Muscle layer of duodenum (tissue), 2 donors: ENCODE data around the gene HAUS5.
"Not testable (repeated sequence)": the region's sequence is repeated elsewhere in the genome, so short reads cannot be mapped to it uniquely, and the experiment has no call there.

Experiments
- H3K27ac ChIP-seq: one replicate; pipeline ENCODE4 v1.7.0; 2013; ENCODE audit warnings: mild to moderate bottlenecking, low read length
- H3K27me3 ChIP-seq: one replicate; pipeline ENCODE4 v1.7.0; 2013; ENCODE audit warnings: low read depth, mild to moderate bottlenecking, control low read depth, low read length
- H3K36me3 ChIP-seq, 2 donors: one replicate each; pipeline ENCODE4 v1.7.0; 2013; ENCODE audit warnings: low read length in 2 of 2, control low read depth in 1 of 2, mild to moderate bottlenecking in 1 of 2; ENCODE audit not compliant: insufficient read depth in 2 of 2, control insufficient read depth in 1 of 2
- H3K4me1 ChIP-seq, 2 donors: one replicate each; pipeline ENCODE4 v1.7.0; 2013; ENCODE audit warnings: low read length in 2 of 2, mild to moderate bottlenecking in 2 of 2, control low read depth in 1 of 2, moderate library complexity in 1 of 2; ENCODE audit not compliant: insufficient read depth in 2 of 2, control insufficient read depth in 1 of 2
- H3K4me3 ChIP-seq, 2 donors: one replicate each; pipeline ENCODE4 v1.7.0; 2013; ENCODE audit warnings: low read length in 2 of 2, low read depth in 1 of 2, mild to moderate bottlenecking in 1 of 2
- H3K9me3 ChIP-seq, 2 donors: one replicate each; pipeline ENCODE4 v1.7.0; 2013; ENCODE audit warnings: low read length in 2 of 2, control low read depth in 1 of 2, mild to moderate bottlenecking in 1 of 2; ENCODE audit not compliant: control insufficient read depth in 1 of 2
- donor health status: healthy.

The HAUS5 gene

GRCh38 chr19:35587321-35587720, 25.2 kb upstream of the HAUS5 start:
- H3K36me3 ChIP-seq, result no peaks in the 10 kb centered on the region
- H3K9me3 ChIP-seq, result no peaks in the 10 kb centered on the region
- H3K27ac ChIP-seq, result no peak overlapping the region
- H3K4me3 ChIP-seq, result no peak overlapping the region
- H3K4me1 ChIP-seq, result no peaks in the 10 kb centered on the region
- no peaks in the 10 kb centered on the region for H3K27me3 ChIP-seq

GRCh38 chr19:35590875-35591274, 21.7 kb upstream of the HAUS5 start:
- Histone ChIP-seq H3K4me1 (no peaks in the 10 kb centered on the region), H3K9me3 (no peaks in the 10 kb centered on the region), H3K4me3 (no peak overlapping the region), H3K27me3 (no peaks in the 10 kb centered on the region), H3K27ac (no peak overlapping the region), H3K36me3 (no peaks in the 10 kb centered on the region)

- no peaks in the 10 kb centered on the region for H3K36me3 ChIP-seq
- H3K9me3 ChIP-seq, result no peaks in the 10 kb centered on the region
- H3K4me3 ChIP-seq, result no peak overlapping the region
- H3K4me1 ChIP-seq, result no peaks in the 10 kb centered on the region
- H3K27ac ChIP-seq, result no peak overlapping the region
- H3K27me3 ChIP-seq, result no peaks in the 10 kb centered on the region
These were observed 20.3 kb upstream of the HAUS5 start for GRCh38 chr19:35592226-35592625.

- not testable (repeated sequence) for H3K4me3 ChIP-seq, H3K27me3 ChIP-seq, H3K36me3 ChIP-seq, H3K4me1 ChIP-seq, H3K27ac ChIP-seq, H3K9me3 ChIP-seq
These were observed 17.5 kb upstream of the HAUS5 start for GRCh38 chr19:35595026-35595425.

- no peaks in the 10 kb centered on the region for H3K27me3 ChIP-seq
- no peaks in the 10 kb centered on the region for H3K9me3 ChIP-seq
- H3K27ac ChIP-seq, result no peak overlapping the region
These were observed 16.6 kb upstream of the HAUS5 start for GRCh38 chr19:35595928-35596327.

GRCh38 chr19:35596366-35596999, 16.1 kb upstream of the HAUS5 start:
- Histone ChIP-seq H3K4me1 (no peaks in the 10 kb centered on the region), H3K9me3 (no peaks in the 10 kb centered on the region), H3K36me3 (no peaks in the 10 kb centered on the region), H3K4me3 (no peak overlapping the region), H3K27me3 (no peaks in the 10 kb centered on the region), H3K27ac (no peak overlapping the region)

More at GRCh38 chr19:35595928-35596327, 16.6 kb upstream of the HAUS5 start:
- no peaks in the 10 kb centered on the region for H3K36me3 ChIP-seq
- no peak overlapping the region for H3K4me3 ChIP-seq
- no peaks in the 10 kb centered on the region for H3K4me1 ChIP-seq

- no peaks in the 10 kb centered on the region for H3K36me3 ChIP-seq
- no peak overlapping the region for H3K27ac ChIP-seq
- H3K4me3 ChIP-seq, result no peak overlapping the region
- no peaks in the 10 kb centered on the region for H3K9me3 ChIP-seq
- H3K4me1 ChIP-seq, result no peaks in the 10 kb centered on the region
- H3K27me3 ChIP-seq, result no peaks in the 10 kb centered on the region
These were observed 10.6 kb upstream of the HAUS5 start for GRCh38 chr19:35601971-35602370.

GRCh38 chr19:35604436-35604835, 8.1 kb upstream of the HAUS5 start:
- not testable (repeated sequence) for H3K4me1 ChIP-seq, H3K36me3 ChIP-seq, H3K9me3 ChIP-seq, H3K4me3 ChIP-seq, H3K27me3 ChIP-seq, H3K27ac ChIP-seq

GRCh38 chr19:35607170-35607569, 5.4 kb upstream of the HAUS5 start:
- not testable (repeated sequence) for H3K27ac ChIP-seq, H3K27me3 ChIP-seq, H3K4me1 ChIP-seq, H3K4me3 ChIP-seq, H3K9me3 ChIP-seq, H3K36me3 ChIP-seq

- Histone ChIP-seq H3K4me3 (no peak overlapping the region), H3K27ac (no peak overlapping the region), H3K4me1 (peaks cover 0 to 6% of the 10 kb centered on the region in 2 donors), H3K9me3 (peaks cover 0 to 5% of the 10 kb centered on the region in 2 donors), H3K36me3 (no peaks in the 10 kb centered on the region), H3K27me3 (no peaks in the 10 kb centered on the region)
These were observed 4.9 kb upstream of the HAUS5 start for GRCh38 chr19:35607661-35608060.

- no peaks in the 10 kb centered on the region for H3K36me3 ChIP-seq
- no peaks in the 10 kb centered on the region for H3K27me3 ChIP-seq
- no peak overlapping the region for H3K4me3 ChIP-seq
- H3K27ac ChIP-seq, result no peak overlapping the region
- H3K4me1 ChIP-seq, result peaks cover 0 to 12% of the 10 kb centered on the region in 2 donors
- H3K9me3 ChIP-seq, result peaks cover 0 to 5% of the 10 kb centered on the region in 2 donors
These were observed 4.3 kb upstream of the HAUS5 start for GRCh38 chr19:35608251-35608650.

- H3K4me3 ChIP-seq, result no peak overlapping the region
- peaks cover 0 to 15% of the 10 kb centered on the region in 2 donors for H3K4me1 ChIP-seq
- H3K36me3 ChIP-seq, result peaks cover 0 to 1% of the 10 kb centered on the region in 2 donors
- no peaks in the 10 kb centered on the region for H3K27me3 ChIP-seq
- peaks cover 0 to 5% of the 10 kb centered on the region in 2 donors for H3K9me3 ChIP-seq
- no peak overlapping the region for H3K27ac ChIP-seq
These were observed 2.6 kb upstream of the HAUS5 start for GRCh38 chr19:35609851-35610353.
